DMS114 treated with DMSO at 0.1 percent for 48 hours (cell line): ENCODE results near the gene SNRPB.

Experiments used
- DNase-seq: peaks from one replicate; lab custom pipeline; 2025; ENCODE audit not compliant: unreplicated experiment; lab: John Stamatoyannopoulos, UW

Gene SNRPB

DNA sequence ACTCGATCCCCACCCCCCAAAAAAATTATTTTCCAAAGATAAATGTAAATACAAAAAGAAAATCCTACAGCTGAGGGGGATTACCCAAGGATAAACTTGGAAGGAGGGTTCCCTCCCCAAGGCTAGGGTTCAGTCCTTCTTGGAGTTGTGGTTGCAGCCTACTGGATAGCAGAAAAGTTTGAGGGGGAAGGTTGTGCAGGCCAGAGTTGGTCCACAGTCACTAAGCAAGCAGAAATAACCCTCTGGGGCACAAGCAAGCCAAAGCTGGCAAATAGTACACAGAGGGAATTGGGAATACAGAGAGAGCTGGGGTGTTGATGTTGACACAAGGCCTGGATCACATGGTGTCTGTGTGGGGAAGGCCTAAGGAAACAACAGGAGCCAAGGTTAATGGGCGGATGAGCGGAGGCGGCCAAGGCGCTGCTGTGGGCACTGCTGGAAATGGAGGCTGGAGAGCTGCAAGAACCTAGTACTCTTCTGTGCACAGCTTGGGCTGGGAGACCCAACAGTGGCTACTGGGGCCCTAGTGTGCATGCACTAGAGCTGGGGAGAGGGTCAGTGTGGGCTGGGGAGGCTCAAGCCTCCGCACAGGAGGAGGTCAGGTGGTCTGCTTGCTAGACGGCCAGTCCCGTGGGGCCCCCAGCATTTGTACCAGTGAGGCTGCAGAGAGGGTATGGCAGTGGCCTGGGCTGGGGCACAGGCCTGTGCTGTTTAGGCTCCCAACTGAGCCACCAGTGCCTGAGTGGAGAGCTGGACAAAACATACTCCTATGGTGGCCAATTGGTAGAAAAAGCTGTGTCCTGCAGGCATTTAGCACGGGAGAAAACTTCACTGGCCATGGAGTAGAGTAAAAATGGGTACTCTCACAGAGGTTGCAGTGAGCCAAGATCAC is 5.5 kb upstream of the SNRPB start:
- DNase-seq = no peak

DNA sequence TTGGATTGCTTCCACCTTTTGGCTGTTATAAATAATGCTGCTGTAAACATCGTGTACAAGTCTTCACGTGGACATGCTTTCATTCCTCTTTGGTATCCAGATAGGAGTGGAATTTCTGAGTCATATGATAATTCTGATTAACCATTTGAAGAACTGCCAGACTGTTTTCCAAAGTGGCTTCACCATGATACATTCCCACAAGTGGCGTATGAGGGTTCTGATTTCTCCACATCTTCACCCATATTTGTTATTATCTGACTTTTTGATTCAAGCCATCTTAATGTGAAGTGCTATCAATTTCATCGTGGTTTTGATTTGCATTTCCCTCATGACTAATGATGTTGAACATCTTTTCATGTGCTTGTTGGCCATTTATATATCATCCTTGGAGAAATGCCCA is 2.9 kb upstream of the SNRPB start:
- DNase-seq = no peak

- peak; percentile 10 for DNase-seq
These were observed 582 bp downstream of the SNRPB start for GRCh38 chr20:2469991-2470422.

DNA sequence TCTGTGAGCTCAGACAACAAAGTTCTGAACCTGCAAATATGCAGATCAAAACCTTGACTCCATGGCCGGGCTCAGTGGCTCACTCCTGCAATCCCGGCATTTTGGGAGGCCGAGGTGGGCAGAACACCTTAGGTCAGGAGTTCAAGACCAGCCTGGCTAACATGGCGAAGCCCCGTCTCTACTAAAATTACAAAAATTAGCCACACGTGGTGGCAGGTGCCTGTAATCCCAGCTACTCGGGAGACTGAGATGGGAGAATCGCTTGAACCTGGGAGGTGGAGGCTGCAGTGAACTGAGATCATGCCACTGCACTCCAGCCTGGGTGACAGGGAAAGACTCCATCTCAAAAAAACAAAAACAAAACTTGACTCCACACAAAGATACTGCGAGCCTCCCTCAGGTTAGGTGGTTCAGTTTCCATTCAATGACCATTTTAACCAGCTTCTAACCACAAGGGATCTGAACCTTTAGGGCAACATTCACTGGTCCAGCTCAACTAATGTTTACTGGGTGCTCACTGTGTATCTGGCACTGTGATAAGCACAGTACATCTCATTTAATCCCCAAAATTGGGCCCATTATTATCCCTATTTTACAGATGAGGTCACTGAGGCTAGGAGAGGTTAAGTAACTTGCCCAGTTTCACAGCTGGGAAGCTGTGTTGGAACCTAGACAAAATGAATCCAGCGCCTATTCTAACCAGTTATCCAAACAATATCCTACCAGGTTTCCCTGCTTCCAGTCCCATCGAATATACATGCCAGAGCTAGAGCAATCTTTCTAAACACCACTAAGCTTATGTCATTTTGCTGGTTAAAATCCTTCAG is 1.8 kb downstream of the SNRPB start:
- no peak for DNase-seq

DNA sequence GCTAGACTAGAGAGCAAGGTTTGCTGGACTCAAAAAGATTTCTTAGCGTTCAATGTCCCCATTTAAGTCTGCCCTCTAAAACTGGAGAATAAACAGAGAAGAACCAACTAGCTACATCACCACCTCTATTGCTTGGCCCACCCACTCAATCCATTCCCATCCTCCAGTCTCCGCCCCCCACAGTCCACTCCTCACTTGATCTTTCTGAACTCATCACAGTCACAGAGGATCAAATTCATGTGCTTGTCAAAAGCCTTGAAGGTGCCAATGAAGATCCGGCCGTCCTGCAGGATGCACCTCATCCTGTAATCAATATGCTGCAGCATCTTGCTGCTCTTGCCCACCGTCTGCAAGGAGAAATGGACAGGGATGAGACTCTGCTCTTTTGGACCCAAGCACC is 3.2 kb downstream of the SNRPB start:
- no peak for DNase-seq

DNA sequence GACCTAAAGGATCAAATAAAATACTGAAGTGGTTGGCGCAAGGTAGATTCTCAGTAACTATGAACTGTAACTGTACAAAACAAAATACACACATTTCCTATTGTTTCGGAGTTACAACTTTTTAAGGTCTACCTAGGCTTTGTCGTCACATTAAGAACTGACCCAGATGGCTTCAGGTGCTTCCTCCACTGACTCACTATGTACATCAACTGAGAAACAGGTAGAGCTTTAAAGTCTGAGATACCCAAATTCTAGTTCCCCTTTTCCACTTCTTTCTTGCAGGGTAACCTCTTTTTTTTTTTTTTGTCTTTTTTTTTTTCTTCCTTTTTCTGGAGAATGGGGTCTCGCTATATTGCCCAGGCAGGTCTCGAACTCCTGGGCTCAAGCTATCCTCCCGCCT is 5.5 kb downstream of the SNRPB start:
- no peak for DNase-seq

DNA sequence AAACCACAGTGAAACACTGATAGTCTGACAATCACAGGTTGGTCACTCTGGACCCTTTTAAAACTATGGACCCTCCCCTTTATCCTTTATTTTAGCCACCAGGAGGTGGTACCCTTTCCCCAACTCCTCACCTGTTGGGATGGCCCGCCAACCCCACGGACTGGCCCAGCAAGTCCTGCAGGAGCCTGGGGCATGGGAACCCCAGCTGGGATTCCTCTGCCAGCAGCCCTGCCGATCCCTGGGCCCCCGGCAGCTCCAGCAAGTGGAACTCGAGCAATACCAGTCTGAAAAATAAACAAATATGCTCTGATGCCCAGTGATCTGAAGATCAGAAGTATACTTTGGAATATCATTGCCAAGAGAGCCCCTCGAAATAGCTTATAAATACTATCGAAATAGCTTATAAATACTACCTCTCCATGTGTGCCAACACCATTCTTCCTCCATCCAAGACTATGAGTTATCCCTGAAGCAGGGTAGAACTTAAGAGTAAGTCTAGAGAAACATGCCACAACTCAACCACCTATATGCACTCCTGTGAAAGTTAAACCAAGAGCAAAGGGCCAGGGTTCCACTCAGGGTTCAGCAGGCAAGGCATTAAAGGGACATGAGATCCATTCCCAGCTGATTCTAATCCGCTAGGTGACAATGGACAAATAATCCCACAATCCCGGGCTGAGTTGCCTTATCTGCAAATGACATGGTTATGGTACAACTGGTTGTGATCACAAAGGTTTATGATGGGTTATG is 6.8 kb downstream of the SNRPB start:
- no peak for DNase-seq

DNA sequence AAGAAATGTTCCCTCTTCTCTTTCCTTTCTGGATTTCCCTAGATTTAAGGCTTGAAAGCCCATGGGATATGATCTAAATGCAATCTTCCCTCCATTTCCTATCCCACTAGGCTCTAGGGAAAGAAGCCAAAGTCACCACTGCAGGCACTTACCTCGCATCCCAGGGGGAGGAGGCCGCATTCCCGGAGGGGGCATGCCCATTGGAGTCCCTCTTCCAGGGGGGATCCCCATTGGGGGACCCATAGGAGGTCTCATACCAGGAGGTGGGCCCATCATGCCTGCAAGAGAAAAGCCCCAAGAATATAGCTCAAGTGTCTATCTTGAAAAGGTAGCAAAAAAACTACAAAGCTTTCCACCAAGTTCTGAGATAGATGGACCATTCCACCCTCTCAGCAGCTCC is 8.1 kb downstream of the SNRPB start:
- no peak for DNase-seq

DNA sequence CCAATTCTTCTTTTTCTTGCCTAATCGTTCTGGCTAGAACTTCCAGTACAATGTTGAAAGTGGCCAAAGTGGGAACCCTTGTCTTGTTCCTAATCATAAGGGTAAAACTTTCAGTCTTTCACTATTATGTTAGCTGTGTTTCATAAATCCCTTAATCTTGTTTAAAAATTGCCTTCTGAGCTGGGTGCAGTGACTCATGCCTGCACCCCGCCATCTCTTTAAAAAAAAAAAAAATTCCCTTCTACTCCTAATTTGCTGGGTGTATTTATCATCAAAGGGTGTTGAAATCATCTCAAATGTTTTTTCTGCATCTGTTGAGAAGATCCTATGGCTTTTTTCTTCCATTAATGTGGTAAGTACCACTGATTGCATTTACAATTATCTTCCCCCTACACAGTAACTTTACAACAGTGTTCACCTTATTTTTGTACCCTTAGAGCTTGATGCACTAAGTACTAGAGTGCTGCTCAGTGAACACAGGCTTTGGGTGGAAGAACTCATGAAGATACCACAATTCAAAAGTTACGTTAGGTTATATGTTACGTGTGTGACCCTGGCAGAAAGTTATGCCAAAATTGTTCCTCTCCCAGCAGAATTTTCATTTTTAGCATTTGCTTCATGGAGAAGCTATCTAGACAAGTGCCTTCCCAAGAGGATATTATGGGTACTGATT is 9.7 kb downstream of the SNRPB start:
- no peak for DNase-seq

DNA sequence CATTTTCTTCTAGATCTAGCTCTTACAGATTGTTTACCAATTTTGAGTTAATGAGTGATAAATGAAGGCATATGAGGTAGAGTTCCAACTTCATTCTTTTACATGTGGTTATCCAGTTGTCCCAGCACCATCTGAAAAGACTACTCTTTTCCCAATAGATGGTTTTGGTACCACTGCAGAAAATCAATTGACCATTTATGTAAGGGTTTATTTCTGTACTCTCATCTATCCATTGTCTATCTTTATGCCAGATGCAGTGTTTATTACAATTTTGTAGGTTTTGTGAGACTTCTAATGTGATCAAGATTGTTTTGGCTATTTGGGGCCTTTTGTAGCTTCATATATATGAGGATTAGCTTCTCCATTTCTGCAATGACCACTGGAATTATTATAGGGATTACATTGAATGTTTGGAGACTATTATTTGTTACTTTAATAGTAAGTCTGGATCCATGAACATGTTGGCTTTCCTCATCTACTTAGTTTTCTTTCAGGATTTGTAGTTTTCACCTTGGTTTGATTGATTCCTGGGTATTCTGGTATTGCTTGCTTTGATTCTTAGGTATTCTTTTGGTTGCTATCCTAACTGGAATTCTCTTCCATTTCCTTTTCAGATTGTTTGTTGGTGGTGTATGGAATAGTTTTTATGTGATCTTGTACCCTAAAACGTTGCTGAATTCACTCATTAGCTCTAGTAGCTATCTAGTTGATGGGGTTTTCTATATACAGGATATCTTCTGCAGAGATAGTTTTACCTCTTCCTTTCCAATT is 10.4 kb downstream of the SNRPB start:
- no peak for DNase-seq

- DNase-seq = no peak
These were observed 11.6 kb downstream of the SNRPB start for GRCh38 chr20:2458919-2459499.

DNA sequence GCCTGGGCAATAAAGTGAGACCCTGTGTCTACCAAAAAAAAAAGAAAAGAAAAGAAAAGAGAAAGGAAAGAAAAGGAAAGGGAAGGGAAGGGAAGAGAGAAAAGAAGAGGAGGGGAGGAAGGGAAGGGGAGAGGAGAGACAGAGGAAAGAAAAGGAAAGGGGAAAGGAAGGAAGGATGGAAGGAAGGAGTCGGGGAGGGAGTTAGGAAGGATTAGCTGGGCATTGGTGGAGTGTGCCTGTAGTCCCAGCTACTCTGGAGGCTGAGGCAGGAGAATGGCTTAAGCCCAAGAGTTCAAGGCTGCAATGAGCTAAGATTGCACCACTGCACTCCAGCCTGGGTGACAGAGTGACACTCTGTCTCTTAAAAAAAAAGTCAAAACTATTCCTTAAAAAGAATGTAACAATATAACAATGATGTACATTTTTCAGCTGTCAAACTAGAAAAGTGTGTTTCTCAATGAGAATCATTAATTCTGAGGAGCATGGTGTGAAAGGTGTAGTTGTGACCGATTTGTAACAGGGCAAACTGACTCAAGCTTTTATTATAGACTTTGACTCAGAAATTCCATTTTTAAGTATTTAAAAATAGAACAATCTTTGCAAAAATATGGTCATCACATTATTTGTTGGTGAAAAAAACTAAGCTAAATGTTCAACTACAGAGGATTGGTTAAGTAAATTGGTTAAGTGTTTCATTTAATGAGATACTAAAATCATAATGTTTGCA is 14.7 kb downstream of the SNRPB start:
- no peak for DNase-seq

DNA sequence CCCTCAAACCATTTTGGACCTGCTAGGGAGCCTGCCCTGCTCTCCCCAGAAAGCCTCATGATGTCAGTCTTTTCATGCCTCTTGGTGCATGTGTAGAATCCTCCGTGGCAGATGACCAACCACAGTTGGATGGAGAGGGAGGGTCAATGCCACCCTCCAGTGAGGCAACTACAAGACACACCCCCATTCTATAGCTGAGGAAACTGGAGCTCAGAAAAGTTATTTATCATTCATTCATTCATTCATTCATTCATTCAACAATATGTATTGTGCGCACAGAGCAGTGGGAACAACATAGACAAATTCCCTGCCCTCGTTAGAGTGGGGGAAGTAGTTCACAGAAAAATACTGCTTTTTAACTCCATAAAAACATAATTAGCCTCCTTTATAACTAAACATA is 16.8 kb downstream of the SNRPB start:
- no peak for DNase-seq

GRCh38 chr20:2451939-2452732 is 18.5 kb downstream of the SNRPB start:
- DNase-seq = peak; percentile 70

DNA sequence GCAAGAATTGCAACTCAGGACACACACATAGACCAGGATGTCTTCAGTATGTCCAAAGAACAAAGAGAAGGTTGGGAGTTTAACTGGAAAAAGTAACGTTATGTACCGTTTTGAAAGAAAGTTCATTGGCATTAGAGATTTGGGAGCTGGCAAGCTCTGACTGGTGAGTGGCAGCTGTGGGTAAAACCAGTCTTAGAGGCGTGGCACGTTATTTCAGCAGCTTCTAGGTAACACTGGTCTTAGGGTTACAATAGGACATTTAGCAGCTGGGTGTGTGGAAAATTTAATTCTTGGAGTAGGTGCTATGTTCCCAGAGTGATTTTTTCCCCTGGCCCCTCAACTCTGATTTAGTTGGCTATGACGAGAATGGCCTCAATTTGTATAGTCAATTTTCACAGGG is 19.2 kb downstream of the SNRPB start:
- no peak for DNase-seq

GRCh38 chr20:2449386-2449785 is 21.2 kb downstream of the SNRPB start:
- no peak for DNase-seq

GRCh38 chr20:2446845-2447244 is 23.7 kb downstream of the SNRPB start:
- no peak for DNase-seq

DNA sequence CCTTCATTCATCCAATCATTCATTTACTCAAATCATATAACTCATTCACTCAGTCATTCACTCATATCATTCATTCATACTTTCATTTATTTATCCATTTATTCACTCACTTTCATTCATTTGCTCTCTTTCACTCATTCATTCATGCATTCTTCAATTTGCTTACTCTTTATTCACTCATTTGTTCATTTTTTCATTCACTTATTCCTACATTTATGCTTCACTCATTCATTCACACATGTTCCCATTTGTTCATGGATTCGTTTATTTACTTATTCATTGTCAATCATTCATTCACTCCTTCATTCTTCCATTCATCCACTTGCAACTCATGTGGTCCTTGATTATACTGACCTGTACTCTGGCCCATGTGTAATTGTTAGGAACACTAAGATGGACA is 39.4 kb downstream of the SNRPB start:
- no peak for DNase-seq
